Measurements from ENCODE around the gene ESR1.

DNA sequence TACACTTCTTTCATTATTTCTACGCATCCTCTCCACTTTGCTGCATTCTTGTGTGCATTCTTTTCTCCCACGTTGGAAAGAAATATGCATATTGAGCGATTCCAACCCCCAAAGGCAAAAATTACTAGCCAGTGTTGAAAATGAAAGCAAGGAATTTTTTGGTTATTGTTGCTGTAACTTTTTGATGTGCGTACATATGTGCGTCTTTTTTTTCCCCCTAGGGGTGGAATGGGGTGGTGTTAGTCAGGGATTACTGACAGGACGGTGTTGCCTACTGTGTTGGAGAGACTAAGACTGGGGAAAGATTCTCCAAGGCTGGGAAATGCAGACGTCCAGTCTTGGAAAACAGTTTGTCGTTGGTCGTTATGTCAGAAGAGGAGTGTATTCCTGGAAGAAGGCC, 44.2 kb upstream of the ESR1 start:
- TF ChIP-seq EZH2 (IDR thresholded peaks at IDR 0.05; ENCODE audit: insufficient read depth, poor library complexity, severe bottlenecking) (no peak), EZH2phosphoT487 (IDR thresholded peaks at IDR 0.05; ENCODE audit: insufficient read depth, low read depth) (no peak)
